AG10803 (cell line): ENCODE results near the gene PCDHGC5.

ENCODE experiments used
- DNase-seq: peaks from one replicate; pipeline ENCODE4 v3.0.0; 2010; ENCODE audit warnings: low read depth
- H3K4me3 ChIP-seq: 2 replicates; pipeline ENCODE4 v1.5.1; 2011; ENCODE audit warnings: mild to moderate bottlenecking, low read length, control low read depth
- CTCF ChIP-seq: conservative IDR thresholded peaks from 2 replicates; pipeline ENCODE4 v1.5.1; 2011; ENCODE audit warnings: mild to moderate bottlenecking, low read length, control low read depth, inconsistent platforms

PCDHGC5 gene

GRCh38 chr5:141501761-141502160, 12.9 kb downstream of the PCDHGC5 start:
- no peak for TF ChIP-seq CTCF
- DNase-seq, result no peak
- no peak overlapping the region for H3K4me3 ChIP-seq

GRCh38 chr5:141503681-141504080, 14.8 kb downstream of the PCDHGC5 start:
- no peak for TF ChIP-seq CTCF
- DNase-seq, result no peak
- no peak overlapping the region for H3K4me3 ChIP-seq

GRCh38 chr5:141504216-141504615, 15.3 kb downstream of the PCDHGC5 start:
- H3K4me3 ChIP-seq, result no peak overlapping the region
- DNase-seq, result no peak
- no peak for TF ChIP-seq CTCF

- no peak overlapping the region for H3K4me3 ChIP-seq
- TF ChIP-seq CTCF, result no peak
- DNase-seq, result no peak
These were observed 17.7 kb downstream of the PCDHGC5 start for GRCh38 chr5:141506381-141507155.

GRCh38 chr5:141507387-141508091, 18.7 kb downstream of the PCDHGC5 start:
- H3K4me3 ChIP-seq, result peak overlapping the region; percentile 52
- no peak for TF ChIP-seq CTCF
- DNase-seq, result peak; percentile 91

- DNase-seq, result no peak
- H3K4me3 ChIP-seq, result peak overlapping the region; percentile 52
- no peak for TF ChIP-seq CTCF
These were observed 19.5 kb downstream of the PCDHGC5 start for GRCh38 chr5:141508440-141508797.
